Gastrocnemius medialis (tissue), 4 donors: ENCODE measurements around the gene ETV6. TPM values are rescaled to one million over a fixed set of nuclear protein-coding genes. Genes with fewer than 3 reads are reported as not detected.
A peak's percentile ranks its signal among the peaks of the same experiment; 100 is the strongest.

Source experiments
- ATAC-seq, 2 donors: fragments of 150-250 bp; one replicate each; pipeline ENCODE4 v1.9.1; 2016
- DNase-seq, 2 donors: peaks; one replicate each; pipeline ENCODE4 v3.0.0-alpha.2; 2019
- H3K27ac ChIP-seq, 4 donors: fragments of 200-600 bp; sonication (generic); 1 replicate in 1 of 4; 2 replicates in 3 of 4; pipeline ENCODE4 v1.5.1; 2016 to 2018; ENCODE audit warnings: mild to moderate bottlenecking in 2 of 4, moderate library complexity in 1 of 4
- H3K27me3 ChIP-seq, 3 donors: fragments of 200-600 bp; sonication (generic) in 2 of 3; 1 replicate in 1 of 3; 2 replicates in 2 of 3; pipeline versions ENCODE4 v1.5.1 to v1.6.0; 2016 to 2019; ENCODE audit warnings: mild to moderate bottlenecking in 1 of 3, moderate library complexity in 1 of 3
- H3K36me3 ChIP-seq, 2 donors: fragments of 200-600 bp; sonication (generic) in 1 of 2; one replicate each; pipeline ENCODE4 v1.5.1; 2017 to 2018
- H3K4me1 ChIP-seq, 2 donors: fragments of 200-600 bp; sonication (generic) in 1 of 2; one replicate each; pipeline ENCODE4 v1.5.1; 2016 to 2017; ENCODE audit warnings: mild to moderate bottlenecking in 2 of 2
- H3K4me3 ChIP-seq, 4 donors: fragments of 200-600 bp; sonication (generic) in 3 of 4; 1 replicate in 1 of 4; 2 replicates in 3 of 4; pipeline ENCODE4 v1.5.1; 2016 to 2019; ENCODE audit warnings: mild to moderate bottlenecking in 2 of 4
- H3K9me3 ChIP-seq, 3 donors: fragments of 200-600 bp; sonication (generic) in 2 of 3; 1 replicate in 1 of 3; 2 replicates in 2 of 3; pipeline ENCODE4 v1.5.1; 2016 to 2019
- POLR2A ChIP-seq, 2 donors: fragments of 450-650 bp; IDR thresholded peaks; one replicate each; pipeline ENCODE4 v1.6.1; 2017; ENCODE audit warnings: antibody characterized with exemption in 2 of 2, mild to moderate bottlenecking in 2 of 2, moderate library complexity in 2 of 2
- in situ Hi-C, 4 donors: fragments of 200-750 bp; cut with MboI; loops; one replicate each; pipeline versions ENCODE4 v1.15.0 to v1.8.0; 2017; ENCODE audit warnings: low sequenced_read_pairs in 4 of 4
- intact Hi-C: fragments of 100-400 bp; cut with DNase I; formaldehyde crosslinking; loops from one replicate; pipeline ENCODE4 v1.15.1; 2023; ENCODE audit warnings: low total_unique reads
- total RNA-seq, 4 donors: library from RNA; depleted of rRNA; stranded (reverse); fragments of >200 nt; gene quantifications; one replicate each; pipeline versions ENCODE4 v1.1.0 to v1.2.3, GENCODE V29; 2016
- TF ChIP-seq, protein P1 (sequence below), 5 experiments: fragments of 450-650 bp in 3 of 5; fragments of 200-600 bp in 2 of 5; sonication (generic) in 2 of 5; IDR thresholded peaks in 4 of 5; conservative IDR thresholded peaks in 1 of 5; 1 replicate in 4 of 5; 2 replicates in 1 of 5; pipeline ENCODE4 v1.5.1; 2016 to 2019; ENCODE audit warnings: antibody characterized with exemption in 5 of 5, mild to moderate bottlenecking in 3 of 5, moderate library complexity in 3 of 5

The ETV6 gene
- total RNA-seq, 4 donors from 2014 or later = 2.8 to 5.9 (median 3.3) TPM

DNA sequence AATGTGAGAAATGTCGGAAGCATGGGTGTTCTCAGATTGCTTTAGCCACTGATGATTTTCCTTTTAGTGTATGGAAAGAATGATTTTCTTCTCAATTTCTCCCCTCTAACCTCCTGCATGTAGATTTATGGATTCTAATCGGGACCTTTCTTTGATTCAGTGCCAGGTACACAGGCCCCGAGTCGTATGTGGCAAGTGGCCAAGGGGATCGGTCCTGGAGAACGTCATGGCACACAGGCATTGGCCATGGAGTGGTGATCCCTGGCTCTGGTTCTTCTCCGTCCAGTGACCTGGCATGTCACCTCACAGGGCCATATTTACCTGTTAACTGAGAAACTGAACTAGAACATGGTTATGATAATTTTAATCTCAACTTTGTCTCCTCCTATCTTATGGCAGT is 58.1 kb downstream of the ETV6 start:
- H3K4me3 ChIP-seq = no peak overlapping the region
- H3K27ac ChIP-seq = no peak overlapping the region
- ATAC-seq (no peak), DNase-seq (no peak)
- H3K36me3 ChIP-seq = no peaks in the 10 kb centered on the region
- H3K4me1 ChIP-seq = peaks cover 23 to 45% of the 10 kb centered on the region in 2 donors
- intact Hi-C loops (no loop called here), in situ Hi-C loops (no loop called here)
- H3K27me3 ChIP-seq = no peaks in the 10 kb centered on the region
- TF ChIP-seq, protein P1, sequence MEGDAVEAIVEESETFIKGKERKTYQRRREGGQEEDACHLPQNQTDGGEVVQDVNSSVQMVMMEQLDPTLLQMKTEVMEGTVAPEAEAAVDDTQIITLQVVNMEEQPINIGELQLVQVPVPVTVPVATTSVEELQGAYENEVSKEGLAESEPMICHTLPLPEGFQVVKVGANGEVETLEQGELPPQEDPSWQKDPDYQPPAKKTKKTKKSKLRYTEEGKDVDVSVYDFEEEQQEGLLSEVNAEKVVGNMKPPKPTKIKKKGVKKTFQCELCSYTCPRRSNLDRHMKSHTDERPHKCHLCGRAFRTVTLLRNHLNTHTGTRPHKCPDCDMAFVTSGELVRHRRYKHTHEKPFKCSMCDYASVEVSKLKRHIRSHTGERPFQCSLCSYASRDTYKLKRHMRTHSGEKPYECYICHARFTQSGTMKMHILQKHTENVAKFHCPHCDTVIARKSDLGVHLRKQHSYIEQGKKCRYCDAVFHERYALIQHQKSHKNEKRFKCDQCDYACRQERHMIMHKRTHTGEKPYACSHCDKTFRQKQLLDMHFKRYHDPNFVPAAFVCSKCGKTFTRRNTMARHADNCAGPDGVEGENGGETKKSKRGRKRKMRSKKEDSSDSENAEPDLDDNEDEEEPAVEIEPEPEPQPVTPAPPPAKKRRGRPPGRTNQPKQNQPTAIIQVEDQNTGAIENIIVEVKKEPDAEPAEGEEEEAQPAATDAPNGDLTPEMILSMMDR (IDR thresholded peaks at IDR 0.05 in 4 of 5, conservative IDR thresholded peaks at IDR 0.05 in 1 of 5) = no peak
- no peak for TF ChIP-seq POLR2A (IDR thresholded peaks at IDR 0.05)
- H3K9me3 ChIP-seq = no peaks in the 10 kb centered on the region

DNA sequence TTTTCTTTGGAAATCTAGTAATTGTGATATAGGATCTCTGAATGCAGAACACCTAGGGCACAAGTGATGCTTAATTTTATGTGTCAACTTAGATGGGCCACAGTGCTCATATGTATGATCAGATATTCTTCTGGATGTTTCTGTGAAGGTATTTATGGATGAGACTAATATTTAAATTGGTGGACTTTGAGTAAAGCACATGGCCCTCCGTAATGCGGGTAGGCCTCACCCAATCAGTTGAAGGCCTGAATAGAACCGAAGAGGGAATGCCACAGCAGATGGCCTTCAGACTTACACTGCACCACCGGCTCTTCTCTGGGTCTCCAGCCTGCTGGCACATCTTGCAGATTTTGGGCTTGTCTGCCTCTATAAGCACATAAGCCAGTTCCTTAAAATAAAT is 60.0 kb downstream of the ETV6 start:
- in situ Hi-C loops (no loop called here), intact Hi-C loops (no loop called here)
- Histone ChIP-seq H3K27me3 (no peaks in the 10 kb centered on the region), H3K9me3 (no peaks in the 10 kb centered on the region), H3K27ac (no peak overlapping the region), H3K4me3 (no peak overlapping the region), H3K36me3 (no peaks in the 10 kb centered on the region), H3K4me1 (peaks cover 23 to 45% of the 10 kb centered on the region in 2 donors)
- DNase-seq = no peak
- TF ChIP-seq POLR2A (IDR thresholded peaks at IDR 0.05) = no peak
- TF ChIP-seq, protein P1 (IDR thresholded peaks at IDR 0.05 in 4 of 5, conservative IDR thresholded peaks at IDR 0.05 in 1 of 5) = no peak
- no peak for ATAC-seq

DNA sequence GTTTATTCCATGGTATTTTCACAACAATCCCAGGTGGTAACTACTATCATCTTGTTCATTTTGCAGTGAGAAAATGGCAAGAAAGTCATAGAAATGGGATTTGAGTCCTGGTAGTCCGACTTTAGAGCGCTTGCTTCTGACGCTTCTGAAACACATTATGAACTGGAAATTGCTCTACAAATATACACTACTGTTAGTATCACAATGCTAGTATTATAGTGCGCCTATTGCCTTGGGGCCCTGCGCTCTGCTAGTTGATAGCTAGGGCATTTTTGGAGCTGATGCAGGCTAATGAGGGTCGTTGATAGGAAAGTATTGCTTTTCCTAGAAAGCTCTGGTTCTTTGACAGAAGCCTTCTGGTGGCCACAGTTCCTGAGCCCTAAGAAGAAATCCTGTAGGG is 61.0 kb downstream of the ETV6 start:
- H3K4me3 ChIP-seq = no peak overlapping the region
- no peak overlapping the region for H3K27ac ChIP-seq
- ATAC-seq = no peak
- intact Hi-C loops (no loop called here), in situ Hi-C loops (no loop called here)
- TF ChIP-seq, protein P1 (IDR thresholded peaks at IDR 0.05 in 4 of 5, conservative IDR thresholded peaks at IDR 0.05 in 1 of 5) = no peak
- TF ChIP-seq POLR2A (IDR thresholded peaks at IDR 0.05) = no peak
- H3K9me3 ChIP-seq = no peaks in the 10 kb centered on the region
- H3K36me3 ChIP-seq = no peaks in the 10 kb centered on the region
- H3K27me3 ChIP-seq = no peaks in the 10 kb centered on the region
- H3K4me1 ChIP-seq = peaks cover 19 to 38% of the 10 kb centered on the region in 2 donors
- DNase-seq = no peak

DNA sequence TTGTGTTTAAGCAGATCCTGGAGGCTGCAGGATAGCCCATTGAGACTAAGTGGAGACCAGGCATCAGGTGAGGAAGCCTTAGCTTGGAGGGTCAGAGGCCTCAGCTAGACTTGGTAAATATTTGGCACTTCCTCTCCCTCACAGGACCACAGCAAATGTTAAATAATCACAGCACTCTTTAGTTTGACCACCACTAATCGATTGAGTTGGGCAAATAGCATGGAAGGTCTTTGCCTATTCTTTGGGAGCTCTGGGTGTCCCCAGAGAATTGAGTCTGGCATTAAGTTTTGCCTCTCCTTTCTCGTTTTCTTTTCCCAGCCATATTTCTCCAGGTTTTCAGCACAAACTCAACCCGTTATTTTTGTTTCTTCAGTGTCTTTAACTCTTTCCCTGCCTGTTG is 61.4 kb downstream of the ETV6 start:
- no peak for ATAC-seq
- no peak for DNase-seq
- in situ Hi-C loops (no loop called here), intact Hi-C loops (no loop called here)
- H3K27ac ChIP-seq = peak overlapping the region in 1 of 4 donors; percentile 15
- no peak overlapping the region for H3K4me3 ChIP-seq
- no peaks in the 10 kb centered on the region for H3K27me3 ChIP-seq
- TF ChIP-seq, protein P1 (IDR thresholded peaks at IDR 0.05 in 4 of 5, conservative IDR thresholded peaks at IDR 0.05 in 1 of 5) = no peak
- no peak for TF ChIP-seq POLR2A (IDR thresholded peaks at IDR 0.05)
- H3K36me3 ChIP-seq = no peaks in the 10 kb centered on the region
- no peaks in the 10 kb centered on the region for H3K9me3 ChIP-seq
- peaks cover 15 to 35% of the 10 kb centered on the region in 2 donors for H3K4me1 ChIP-seq

DNA sequence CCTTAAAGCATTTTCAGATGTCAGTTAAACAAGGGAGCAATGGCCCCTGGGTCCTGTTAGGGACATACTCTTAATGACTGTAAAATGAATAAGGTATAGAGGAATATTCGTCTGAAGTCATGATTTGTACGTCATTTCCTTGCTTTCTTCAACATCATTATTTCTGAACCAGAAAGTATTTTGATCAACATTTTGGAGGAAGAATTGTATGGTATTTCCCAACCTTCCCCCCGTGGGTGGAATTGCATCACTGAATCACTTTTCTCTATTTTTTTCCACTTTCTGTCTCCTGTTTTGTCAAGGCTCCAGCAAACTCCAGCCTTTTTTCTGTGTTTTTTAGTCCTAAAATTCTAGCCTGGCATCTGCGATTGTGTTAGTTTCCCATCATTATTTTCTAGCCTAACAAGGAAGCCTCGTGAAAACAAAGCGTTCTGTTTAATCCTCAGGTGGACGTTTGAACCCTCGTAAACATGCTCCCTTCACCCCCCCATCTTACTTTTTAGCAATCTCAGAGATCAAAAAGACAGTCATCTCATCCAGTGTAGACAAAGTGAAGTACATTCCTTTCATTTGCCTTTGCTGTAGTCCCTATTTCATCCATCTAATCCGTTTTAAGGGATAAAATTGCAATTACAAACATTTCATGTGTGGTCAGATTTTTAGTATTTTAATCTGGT is 62.3 kb downstream of the ETV6 start:
- ATAC-seq (no peak), DNase-seq (no peak)
- intact Hi-C loops = no loop called here
- no peaks in the 10 kb centered on the region for H3K9me3 ChIP-seq
- H3K4me3 ChIP-seq = no peak overlapping the region
- TF ChIP-seq, protein P1 (IDR thresholded peaks at IDR 0.05 in 4 of 5, conservative IDR thresholded peaks at IDR 0.05 in 1 of 5) = no peak
- TF ChIP-seq POLR2A (IDR thresholded peaks at IDR 0.05) = no peak
- peak overlapping the region in 2 of 4 donors; percentile 9 to 36 for H3K27ac ChIP-seq
- H3K27me3 ChIP-seq = no peaks in the 10 kb centered on the region
- in situ Hi-C loops = no loop called here
- peaks cover 9 to 30% of the 10 kb centered on the region in 2 donors for H3K4me1 ChIP-seq
- no peaks in the 10 kb centered on the region for H3K36me3 ChIP-seq
